Activated CD4-positive, alpha-beta T cell treated with anti-CD3 and anti-CD28 coated beads for 36 hours (primary cell): ENCODE measurements around the gene FAM234B. TPM values are rescaled to one million over a fixed set of nuclear protein-coding genes. Genes with fewer than 3 reads are reported as not detected.

Source experiments
- ATAC-seq: fragments of 200-7000 bp; cut with Tn5 transposase; one replicate; pipeline ENCODE4 v1.10.0; 2021; ENCODE audit warnings: mild to moderate bottlenecking, moderate library complexity
- CTCF ChIA-PET: fragments of 350-600 bp; sonication (Branson Sonifier 250); formaldehyde crosslinking; loops from one replicate; lab custom pipeline; 2021; ENCODE audit warnings: antibody characterized with exemption; lab: Charles Lee
- POLR2A ChIA-PET: fragments of 350-600 bp; sonication (Branson Sonifier 250); formaldehyde crosslinking; loops from one replicate; lab custom pipeline; 2021; ENCODE audit warnings: antibody characterized with exemption, inconsistent platforms; lab: Charles Lee
- DNase-seq: peaks from one replicate; pipeline ENCODE4 v3.0.0-alpha.2; 2020
- H3K27ac Mint-ChIP-seq: one replicate; pipeline ENCODE4 v1.8.0; 2021; ENCODE audit warnings: mixed read lengths
- H3K27me3 Mint-ChIP-seq: one replicate; pipeline ENCODE4 v1.8.0; 2021; ENCODE audit warnings: mixed read lengths
- H3K36me3 Mint-ChIP-seq: one replicate; pipeline ENCODE4 v1.8.0; 2021; ENCODE audit warnings: low read depth, mixed read lengths
- H3K4me1 Mint-ChIP-seq: one replicate; pipeline ENCODE4 v1.8.0; 2021; ENCODE audit warnings: mixed read lengths
- H3K4me3 Mint-ChIP-seq: one replicate; pipeline ENCODE4 v1.8.0; 2021; ENCODE audit warnings: mild to moderate bottlenecking, moderate library complexity, mixed read lengths
- H3K9me3 Mint-ChIP-seq: one replicate; pipeline ENCODE4 v1.8.0; 2021; ENCODE audit warnings: low read depth, mixed read lengths
- intact Hi-C, 2 experiments: fragments of 100-400 bp; cut with DNase I in 1 of 2; cut with micrococcal nuclease in 1 of 2; formaldehyde crosslinking; loops; one replicate each; pipeline versions ENCODE4 v1.14.2 to v1.15.1; 2022 to 2024; cut with DNase I, micrococcal nuclease
- total RNA-seq, 2 experiments: library from RNA; stranded (reverse); gene quantifications; one replicate each; pipeline ENCODE4 v1.2.3, GENCODE V29; 2021

Gene FAM234B
- total RNA-seq, 2 experiments from 2014 or later = 11.1 to 12.2 TPM

- H3K9me3 Mint-ChIP-seq = no peaks in the 10 kb centered on the region
- no peak overlapping the region for H3K4me3 Mint-ChIP-seq
- CTCF ChIA-PET = no interaction called here
- no peak for ATAC-seq
- H3K27me3 Mint-ChIP-seq = no peaks in the 10 kb centered on the region
- peaks cover 4% of the 10 kb centered on the region for H3K4me1 Mint-ChIP-seq
- no peak for DNase-seq
- H3K36me3 Mint-ChIP-seq = peaks cover 27% of the 10 kb centered on the region
- POLR2A ChIA-PET = no interaction called here
- no peak overlapping the region for H3K27ac Mint-ChIP-seq
- intact Hi-C loops = no loop called here
These were observed 16.4 kb downstream of the FAM234B start for GRCh38 chr12:13060581-13060980.

GRCh38 chr12:13061377-13061776 lies 17.2 kb downstream of the FAM234B start:
- ChIA-PET POLR2A (no interaction called here), CTCF (interaction anchor here (0.8 kb wide), 1 partner anchor 151 kb away, joined by 3 read pairs; no protein-coding TSS in a partner anchor)
- Mint-ChIP-seq H3K4me3 (no peak overlapping the region), H3K27me3 (no peaks in the 10 kb centered on the region), H3K4me1 (peaks cover 4% of the 10 kb centered on the region), H3K36me3 (peaks cover 21% of the 10 kb centered on the region), H3K9me3 (no peaks in the 10 kb centered on the region), H3K27ac (no peak overlapping the region)
- intact Hi-C loops = no loop called here
- no peak for DNase-seq
- ATAC-seq = no peak

GRCh38 chr12:13062669-13063068 lies 18.5 kb downstream of the FAM234B start:
- POLR2A ChIA-PET = interaction anchor here (0.6 kb wide), 1 partner anchor 75 kb away, joined by 3 read pairs; no protein-coding TSS in a partner anchor
- Mint-ChIP-seq H3K9me3 (no peaks in the 10 kb centered on the region), H3K27me3 (no peaks in the 10 kb centered on the region), H3K4me1 (peaks cover 5% of the 10 kb centered on the region), H3K36me3 (peaks cover 26% of the 10 kb centered on the region), H3K27ac (no peak overlapping the region), H3K4me3 (no peak overlapping the region)
- CTCF ChIA-PET = interaction anchor here (1.4 kb wide), 1 partner anchor 193 kb away, joined by 4 read pairs; no protein-coding TSS in a partner anchor
- DNase-seq (no peak), ATAC-seq (no peak)
- intact Hi-C loops = no loop called here

- ChIA-PET POLR2A (interaction anchor here (0.6 kb wide), 1 partner anchor 1213 kb away, joined by 3 read pairs; no protein-coding TSS in a partner anchor), CTCF (interaction anchor here (0.6 to 1.3 kb wide), 5 partner anchors 20 to 219 kb away, joined by 3 to 4 read pairs (median 3); no protein-coding TSS in a partner anchor)
- peaks cover 2% of the 10 kb centered on the region for H3K4me1 Mint-ChIP-seq
- no peaks in the 10 kb centered on the region for H3K27me3 Mint-ChIP-seq
- peaks cover 24% of the 10 kb centered on the region for H3K36me3 Mint-ChIP-seq
- H3K4me3 Mint-ChIP-seq = no peak overlapping the region
- no peak for DNase-seq
- no peak overlapping the region for H3K27ac Mint-ChIP-seq
- intact Hi-C loops = loop anchor here in 1 of 2 experiments (5.0 kb wide), 1 partner anchor 154 kb away; no protein-coding TSS in a partner anchor
- ATAC-seq = no peak
- H3K9me3 Mint-ChIP-seq = no peaks in the 10 kb centered on the region
These were observed 21.8 kb downstream of the FAM234B start for GRCh38 chr12:13066014-13066413.

- intact Hi-C loops = loop anchor here in 1 of 2 experiments (5.0 kb wide), 1 partner anchor 154 kb away; no protein-coding TSS in a partner anchor
These were observed 22.3 kb downstream of the FAM234B start for GRCh38 chr12:13066459-13066858.

GRCh38 chr12:13067322-13067721 lies 23.1 kb downstream of the FAM234B start:
- Mint-ChIP-seq H3K4me1 (peaks cover 2% of the 10 kb centered on the region), H3K9me3 (no peaks in the 10 kb centered on the region), H3K4me3 (no peak overlapping the region), H3K36me3 (peaks cover 24% of the 10 kb centered on the region), H3K27me3 (no peaks in the 10 kb centered on the region), H3K27ac (no peak overlapping the region)
- intact Hi-C loops = loop anchor here in 1 of 2 experiments (5.0 kb wide), 1 partner anchor 155 kb away; no protein-coding TSS in a partner anchor
- DNase-seq (no peak), ATAC-seq (no peak)
- POLR2A ChIA-PET = no interaction called here
- CTCF ChIA-PET = no interaction called here

More at GRCh38 chr12:13066459-13066858, 22.3 kb downstream of the FAM234B start:
- POLR2A ChIA-PET = interaction anchor here (0.6 kb wide), 1 partner anchor 1213 kb away, joined by 3 read pairs; no protein-coding TSS in a partner anchor
- ATAC-seq (no peak), DNase-seq (no peak)
- Mint-ChIP-seq H3K36me3 (peaks cover 22% of the 10 kb centered on the region), H3K4me3 (no peak overlapping the region), H3K27ac (no peak overlapping the region), H3K9me3 (no peaks in the 10 kb centered on the region), H3K4me1 (peaks cover 2% of the 10 kb centered on the region), H3K27me3 (no peaks in the 10 kb centered on the region)
- CTCF ChIA-PET = interaction anchor here (0.6 to 1.3 kb wide), 5 partner anchors 8 to 220 kb away, joined by 3 to 4 read pairs (median 3); no protein-coding TSS in a partner anchor

GRCh38 chr12:13069380-13069779 lies 25.2 kb downstream of the FAM234B start:
- no peaks in the 10 kb centered on the region for H3K27me3 Mint-ChIP-seq
- H3K4me3 Mint-ChIP-seq = no peak overlapping the region
- CTCF ChIA-PET = interaction anchor here (0.6 to 1.0 kb wide), 2 partner anchors 11 to 109 kb away, joined by 3 read pairs; no protein-coding TSS in a partner anchor
- ATAC-seq (no peak), DNase-seq (no peak)
- intact Hi-C loops = loop anchor here in 1 of 2 experiments (5.0 kb wide), 1 partner anchor 157 kb away; no protein-coding TSS in a partner anchor
- no peak overlapping the region for H3K27ac Mint-ChIP-seq
- H3K9me3 Mint-ChIP-seq = no peaks in the 10 kb centered on the region
- peaks cover 2% of the 10 kb centered on the region for H3K4me1 Mint-ChIP-seq
- H3K36me3 Mint-ChIP-seq = peaks cover 22% of the 10 kb centered on the region
- POLR2A ChIA-PET = no interaction called here

GRCh38 chr12:13071305-13072280 lies 27.4 kb downstream of the FAM234B start:
- Mint-ChIP-seq H3K27me3 (no peaks in the 10 kb centered on the region), H3K4me3 (no peak overlapping the region), H3K9me3 (no peaks in the 10 kb centered on the region), H3K36me3 (peaks cover 24% of the 10 kb centered on the region), H3K27ac (no peak overlapping the region), H3K4me1 (peaks cover 2% of the 10 kb centered on the region)
- CTCF ChIA-PET = no interaction called here
- POLR2A ChIA-PET = no interaction called here
- ATAC-seq (no peak), DNase-seq (no peak)
- intact Hi-C loops = no loop called here

- ChIA-PET CTCF (interaction anchor here (0.7 to 1.1 kb wide), 2 partner anchors 138 to 139 kb away, joined by 3 read pairs; no protein-coding TSS in a partner anchor), POLR2A (interaction anchor here (0.7 kb wide), 1 partner anchor 183 kb away, joined by 3 read pairs; no protein-coding TSS in a partner anchor)
- intact Hi-C loops = no loop called here
- no peak for ATAC-seq
- Mint-ChIP-seq H3K36me3 (peaks cover 23% of the 10 kb centered on the region), H3K4me3 (no peak overlapping the region), H3K27ac (no peak overlapping the region), H3K27me3 (no peaks in the 10 kb centered on the region), H3K9me3 (no peaks in the 10 kb centered on the region), H3K4me1 (no peaks in the 10 kb centered on the region)
- no peak for DNase-seq
These were observed 29.0 kb downstream of the FAM234B start for GRCh38 chr12:13073173-13073572.

GRCh38 chr12:13074396-13075117 lies 30.4 kb downstream of the FAM234B start:
- ChIA-PET CTCF (interaction anchor here (1.1 kb wide), 1 partner anchor 138 kb away, joined by 3 read pairs; no protein-coding TSS in a partner anchor), POLR2A (no interaction called here)
- DNase-seq (no peak), ATAC-seq (no peak)
- Mint-ChIP-seq H3K4me3 (no peak overlapping the region), H3K9me3 (no peaks in the 10 kb centered on the region), H3K27me3 (no peaks in the 10 kb centered on the region), H3K27ac (no peak overlapping the region), H3K4me1 (no peaks in the 10 kb centered on the region), H3K36me3 (peaks cover 18% of the 10 kb centered on the region)
- intact Hi-C loops = no loop called here

- H3K27ac Mint-ChIP-seq = no peak overlapping the region
- no peak overlapping the region for H3K4me3 Mint-ChIP-seq
- no peak for ATAC-seq
- no peaks in the 10 kb centered on the region for H3K27me3 Mint-ChIP-seq
- intact Hi-C loops = no loop called here
- peaks cover 20% of the 10 kb centered on the region for H3K36me3 Mint-ChIP-seq
- CTCF ChIA-PET = no interaction called here
- no peak for DNase-seq
- POLR2A ChIA-PET = no interaction called here
- no peaks in the 10 kb centered on the region for H3K4me1 Mint-ChIP-seq
- H3K9me3 Mint-ChIP-seq = no peaks in the 10 kb centered on the region
These were observed 30.9 kb downstream of the FAM234B start for GRCh38 chr12:13075118-13075480.
